A549 (cell line): ENCODE measurements around the gene RNU2-1.

Source experiments
- EP300 ChIP-seq, 2 experiments: fragments of >200 bp; sonication (Bioruptor Twin); formaldehyde crosslinking; IDR thresholded peaks; 2 replicates in 1 of 2; 3 replicates in 1 of 2; pipeline ENCODE4 v1.6.1; 2016 to 2017
- MAFK ChIP-seq: fragments of 450-650 bp; IDR thresholded peaks from 2 replicates; pipeline ENCODE4 v1.6.1; 2014; ENCODE audit not compliant: partially characterized antibody
- MAZ ChIP-seq: fragments of 150-350 bp; IDR thresholded peaks from 2 replicates; pipeline ENCODE4 v1.6.1; 2014; ENCODE audit warnings: antibody characterized with exemption, low read depth, low read length, borderline replicate concordance
- NR3C1 ChIP-seq: fragments of >200 bp; sonication (Bioruptor Twin); formaldehyde crosslinking; IDR thresholded peaks from 3 replicates; pipeline ENCODE4 v1.6.1; 2017
- PHF8 ChIP-seq: fragments of 200-600 bp; sonication (generic); IDR thresholded peaks from 2 replicates; pipeline ENCODE4 v1.6.1; 2016; ENCODE audit warnings: low read depth, mild to moderate bottlenecking, antibody characterized with exemption, moderate library complexity, borderline replicate concordance
- POLR2A ChIP-seq: IDR thresholded peaks from 2 replicates; pipeline ENCODE4 v1.6.1; 2012; ENCODE audit warnings: mild to moderate bottlenecking, low read length
- RAD21 ChIP-seq, 2 experiments: fragments of >200 bp in 1 of 2; sonication (Bioruptor Twin) in 1 of 2; formaldehyde crosslinking in 1 of 2; IDR thresholded peaks in 1 of 2; conservative IDR thresholded peaks in 1 of 2; 2 replicates in 1 of 2; 3 replicates in 1 of 2; pipeline ENCODE4 v1.6.1; 2012 to 2018; ENCODE audit warnings: inconsistent platforms in 1 of 2
- RARB ChIP-seq: fragments of 250-450 bp; sonication (Bioruptor Pico); IDR thresholded peaks from 2 replicates; pipeline ENCODE4 v1.8.0; 2021; ENCODE audit warnings: mild to moderate bottlenecking, moderate library complexity
- TF ChIP-seq, protein P1 (sequence below): fragments of >200 bp; sonication (Bioruptor Twin); formaldehyde crosslinking; IDR thresholded peaks from 3 replicates; pipeline ENCODE4 v1.5.1; 2016
- TF ChIP-seq, protein P2 (sequence below): IDR thresholded peaks from 2 replicates; pipeline ENCODE4 v1.6.1; 2012
- TF ChIP-seq, protein P3 (sequence below): fragments of 200-600 bp; sonication (generic); IDR thresholded peaks from 2 replicates; pipeline ENCODE4 v1.6.1; 2016; ENCODE audit warnings: antibody characterized with exemption, mild to moderate bottlenecking, moderate library complexity
- TF ChIP-seq, protein P4 (sequence below): fragments of >200 bp; sonication (Bioruptor Twin); formaldehyde crosslinking; IDR thresholded peaks from 3 replicates; pipeline ENCODE4 v1.6.1; 2016
- TF ChIP-seq, protein P5 (sequence below): IDR thresholded peaks from 2 replicates; pipeline ENCODE4 v1.6.1; 2012
- TF ChIP-seq, protein P6 (sequence below): fragments of 450-650 bp; IDR thresholded peaks from 2 replicates; pipeline ENCODE4 v1.6.1; 2014; ENCODE audit warnings: antibody characterized with exemption

DNA sequence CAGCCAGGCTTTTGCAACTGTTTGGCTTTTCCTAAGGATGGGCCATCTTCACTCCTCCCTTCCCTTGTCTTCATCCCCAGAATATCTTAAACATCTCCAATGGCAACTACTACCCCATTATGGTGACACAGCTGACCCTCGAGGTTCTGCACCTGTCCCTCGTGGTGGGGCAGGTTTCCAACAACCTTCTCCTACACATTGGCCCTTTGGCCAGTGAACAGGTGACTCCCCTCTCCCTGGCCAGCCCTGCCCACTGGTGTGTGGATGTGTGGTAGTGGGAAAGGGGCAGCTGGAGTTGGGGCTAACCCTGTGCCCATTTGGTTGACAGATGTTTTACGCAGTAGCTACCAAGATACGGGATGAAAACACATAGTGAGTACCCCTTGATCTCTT lies 17.4 kb downstream of the RNU2-1 start:
- TF ChIP-seq PHF8 = no peak
- TF ChIP-seq, protein P1, sequence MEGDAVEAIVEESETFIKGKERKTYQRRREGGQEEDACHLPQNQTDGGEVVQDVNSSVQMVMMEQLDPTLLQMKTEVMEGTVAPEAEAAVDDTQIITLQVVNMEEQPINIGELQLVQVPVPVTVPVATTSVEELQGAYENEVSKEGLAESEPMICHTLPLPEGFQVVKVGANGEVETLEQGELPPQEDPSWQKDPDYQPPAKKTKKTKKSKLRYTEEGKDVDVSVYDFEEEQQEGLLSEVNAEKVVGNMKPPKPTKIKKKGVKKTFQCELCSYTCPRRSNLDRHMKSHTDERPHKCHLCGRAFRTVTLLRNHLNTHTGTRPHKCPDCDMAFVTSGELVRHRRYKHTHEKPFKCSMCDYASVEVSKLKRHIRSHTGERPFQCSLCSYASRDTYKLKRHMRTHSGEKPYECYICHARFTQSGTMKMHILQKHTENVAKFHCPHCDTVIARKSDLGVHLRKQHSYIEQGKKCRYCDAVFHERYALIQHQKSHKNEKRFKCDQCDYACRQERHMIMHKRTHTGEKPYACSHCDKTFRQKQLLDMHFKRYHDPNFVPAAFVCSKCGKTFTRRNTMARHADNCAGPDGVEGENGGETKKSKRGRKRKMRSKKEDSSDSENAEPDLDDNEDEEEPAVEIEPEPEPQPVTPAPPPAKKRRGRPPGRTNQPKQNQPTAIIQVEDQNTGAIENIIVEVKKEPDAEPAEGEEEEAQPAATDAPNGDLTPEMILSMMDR = no peak
- no peak for TF ChIP-seq NR3C1
- TF ChIP-seq POLR2A = no peak
- TF ChIP-seq, protein P2, sequence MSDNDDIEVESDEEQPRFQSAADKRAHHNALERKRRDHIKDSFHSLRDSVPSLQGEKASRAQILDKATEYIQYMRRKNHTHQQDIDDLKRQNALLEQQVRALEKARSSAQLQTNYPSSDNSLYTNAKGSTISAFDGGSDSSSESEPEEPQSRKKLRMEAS = no peak
- no peak for TF ChIP-seq MAFK
- no peak for TF ChIP-seq MAZ
- TF ChIP-seq RAD21 (conservative IDR thresholded peaks at IDR 0.05 in 1 of 2, IDR thresholded peaks at IDR 0.05 in 1 of 2) = no peak
- TF ChIP-seq RARB (CRISPR knock-in tag) = no peak
- TF ChIP-seq, protein P3, sequence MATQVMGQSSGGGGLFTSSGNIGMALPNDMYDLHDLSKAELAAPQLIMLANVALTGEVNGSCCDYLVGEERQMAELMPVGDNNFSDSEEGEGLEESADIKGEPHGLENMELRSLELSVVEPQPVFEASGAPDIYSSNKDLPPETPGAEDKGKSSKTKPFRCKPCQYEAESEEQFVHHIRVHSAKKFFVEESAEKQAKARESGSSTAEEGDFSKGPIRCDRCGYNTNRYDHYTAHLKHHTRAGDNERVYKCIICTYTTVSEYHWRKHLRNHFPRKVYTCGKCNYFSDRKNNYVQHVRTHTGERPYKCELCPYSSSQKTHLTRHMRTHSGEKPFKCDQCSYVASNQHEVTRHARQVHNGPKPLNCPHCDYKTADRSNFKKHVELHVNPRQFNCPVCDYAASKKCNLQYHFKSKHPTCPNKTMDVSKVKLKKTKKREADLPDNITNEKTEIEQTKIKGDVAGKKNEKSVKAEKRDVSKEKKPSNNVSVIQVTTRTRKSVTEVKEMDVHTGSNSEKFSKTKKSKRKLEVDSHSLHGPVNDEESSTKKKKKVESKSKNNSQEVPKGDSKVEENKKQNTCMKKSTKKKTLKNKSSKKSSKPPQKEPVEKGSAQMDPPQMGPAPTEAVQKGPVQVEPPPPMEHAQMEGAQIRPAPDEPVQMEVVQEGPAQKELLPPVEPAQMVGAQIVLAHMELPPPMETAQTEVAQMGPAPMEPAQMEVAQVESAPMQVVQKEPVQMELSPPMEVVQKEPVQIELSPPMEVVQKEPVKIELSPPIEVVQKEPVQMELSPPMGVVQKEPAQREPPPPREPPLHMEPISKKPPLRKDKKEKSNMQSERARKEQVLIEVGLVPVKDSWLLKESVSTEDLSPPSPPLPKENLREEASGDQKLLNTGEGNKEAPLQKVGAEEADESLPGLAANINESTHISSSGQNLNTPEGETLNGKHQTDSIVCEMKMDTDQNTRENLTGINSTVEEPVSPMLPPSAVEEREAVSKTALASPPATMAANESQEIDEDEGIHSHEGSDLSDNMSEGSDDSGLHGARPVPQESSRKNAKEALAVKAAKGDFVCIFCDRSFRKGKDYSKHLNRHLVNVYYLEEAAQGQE = no peak
- no peak for TF ChIP-seq EP300 (IDR thresholded peaks at IDR 0.05)
- TF ChIP-seq, protein P4, sequence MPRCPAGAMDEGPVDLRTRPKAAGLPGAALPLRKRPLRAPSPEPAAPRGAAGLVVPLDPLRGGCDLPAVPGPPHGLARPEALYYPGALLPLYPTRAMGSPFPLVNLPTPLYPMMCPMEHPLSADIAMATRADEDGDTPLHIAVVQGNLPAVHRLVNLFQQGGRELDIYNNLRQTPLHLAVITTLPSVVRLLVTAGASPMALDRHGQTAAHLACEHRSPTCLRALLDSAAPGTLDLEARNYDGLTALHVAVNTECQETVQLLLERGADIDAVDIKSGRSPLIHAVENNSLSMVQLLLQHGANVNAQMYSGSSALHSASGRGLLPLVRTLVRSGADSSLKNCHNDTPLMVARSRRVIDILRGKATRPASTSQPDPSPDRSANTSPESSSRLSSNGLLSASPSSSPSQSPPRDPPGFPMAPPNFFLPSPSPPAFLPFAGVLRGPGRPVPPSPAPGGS = no peak
- TF ChIP-seq, protein P5, sequence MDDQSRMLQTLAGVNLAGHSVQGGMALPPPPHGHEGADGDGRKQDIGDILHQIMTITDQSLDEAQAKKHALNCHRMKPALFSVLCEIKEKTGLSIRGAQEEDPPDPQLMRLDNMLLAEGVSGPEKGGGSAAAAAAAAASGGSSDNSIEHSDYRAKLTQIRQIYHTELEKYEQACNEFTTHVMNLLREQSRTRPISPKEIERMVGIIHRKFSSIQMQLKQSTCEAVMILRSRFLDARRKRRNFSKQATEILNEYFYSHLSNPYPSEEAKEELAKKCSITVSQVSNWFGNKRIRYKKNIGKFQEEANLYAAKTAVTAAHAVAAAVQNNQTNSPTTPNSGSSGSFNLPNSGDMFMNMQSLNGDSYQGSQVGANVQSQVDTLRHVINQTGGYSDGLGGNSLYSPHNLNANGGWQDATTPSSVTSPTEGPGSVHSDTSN = no peak
- TF ChIP-seq, protein P6, sequence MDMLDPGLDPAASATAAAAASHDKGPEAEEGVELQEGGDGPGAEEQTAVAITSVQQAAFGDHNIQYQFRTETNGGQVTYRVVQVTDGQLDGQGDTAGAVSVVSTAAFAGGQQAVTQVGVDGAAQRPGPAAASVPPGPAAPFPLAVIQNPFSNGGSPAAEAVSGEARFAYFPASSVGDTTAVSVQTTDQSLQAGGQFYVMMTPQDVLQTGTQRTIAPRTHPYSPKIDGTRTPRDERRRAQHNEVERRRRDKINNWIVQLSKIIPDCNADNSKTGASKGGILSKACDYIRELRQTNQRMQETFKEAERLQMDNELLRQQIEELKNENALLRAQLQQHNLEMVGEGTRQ = no peak
